Activated CD4-positive, alpha-beta memory T cell treated with anti-CD3 and anti-CD28 coated beads, Interleukin-2, amount 10 ng/mL, durations not matched to agents 7 days and 5 days (primary cell): ENCODE data around the gene LMO7. TPM values are rescaled to one million over a fixed set of nuclear protein-coding genes. Genes with fewer than 3 reads are reported as not detected.

Experiments used
- CTCF ChIA-PET: fragments of 350-600 bp; sonication (Branson Sonifier 250); formaldehyde crosslinking; loops from one replicate; lab custom pipeline; 2021; ENCODE audit warnings: antibody characterized with exemption, inconsistent platforms; lab: Charles Lee
- POLR2A ChIA-PET: fragments of 350-600 bp; sonication (Branson Sonifier 250); formaldehyde crosslinking; loops from one replicate; lab custom pipeline; 2021; ENCODE audit warnings: antibody characterized with exemption; lab: Charles Lee
- DNase-seq: peaks from one replicate; pipeline ENCODE4 v3.0.0-alpha.2; 2020
- H3K27ac Mint-ChIP-seq: one replicate; pipeline ENCODE4 v1.8.0; 2021; ENCODE audit warnings: mild to moderate bottlenecking, mixed read lengths
- H3K27me3 Mint-ChIP-seq: one replicate; pipeline ENCODE4 v1.8.0; 2021; ENCODE audit warnings: mixed read lengths
- H3K36me3 Mint-ChIP-seq: one replicate; pipeline ENCODE4 v1.8.0; 2021; ENCODE audit warnings: low read depth, mixed read lengths
- H3K4me1 Mint-ChIP-seq: one replicate; pipeline ENCODE4 v1.8.0; 2021; ENCODE audit warnings: mixed read lengths
- H3K4me3 Mint-ChIP-seq: one replicate; pipeline ENCODE4 v1.8.0; 2021; ENCODE audit warnings: mild to moderate bottlenecking, mixed read lengths
- H3K9me3 Mint-ChIP-seq: one replicate; pipeline ENCODE4 v1.8.0; 2021; ENCODE audit warnings: mixed read lengths
- total RNA-seq, 2 experiments: library from RNA; stranded (reverse); gene quantifications; one replicate each; pipeline ENCODE4 v1.2.3, GENCODE V29; 2021

Gene LMO7
- total RNA-seq, 2 experiments from 2014 or later: 11.4 to 12.9 TPM

GRCh38 chr13:75889427-75889826 lies 253.3 kb downstream of the LMO7 start:
- H3K9me3 Mint-ChIP-seq: no peaks in the 10 kb centered on the region
- no peaks in the 10 kb centered on the region for H3K4me1 Mint-ChIP-seq
- POLR2A ChIA-PET: no interaction called here
- no peak for DNase-seq
- H3K27me3 Mint-ChIP-seq: peaks cover 5% of the 10 kb centered on the region
- no peak overlapping the region for H3K27ac Mint-ChIP-seq
- no peak overlapping the region for H3K4me3 Mint-ChIP-seq
- H3K36me3 Mint-ChIP-seq: no peaks in the 10 kb centered on the region
- CTCF ChIA-PET: interaction anchor here (1.3 to 1.5 kb wide), 2 partner anchors 13 to 193 kb away, joined by 3 to 7 read pairs; no protein-coding TSS in a partner anchor

- no peaks in the 10 kb centered on the region for H3K4me1 Mint-ChIP-seq
- no peak overlapping the region for H3K4me3 Mint-ChIP-seq
- peaks cover 2% of the 10 kb centered on the region for H3K27me3 Mint-ChIP-seq
- H3K9me3 Mint-ChIP-seq: no peaks in the 10 kb centered on the region
- no peak for DNase-seq
- H3K27ac Mint-ChIP-seq: no peak overlapping the region
- ChIA-PET POLR2A (no interaction called here), CTCF (no interaction called here)
- no peaks in the 10 kb centered on the region for H3K36me3 Mint-ChIP-seq
Measured at GRCh38 chr13:75895168-75895567, 259.0 kb downstream of the LMO7 start.

DNA sequence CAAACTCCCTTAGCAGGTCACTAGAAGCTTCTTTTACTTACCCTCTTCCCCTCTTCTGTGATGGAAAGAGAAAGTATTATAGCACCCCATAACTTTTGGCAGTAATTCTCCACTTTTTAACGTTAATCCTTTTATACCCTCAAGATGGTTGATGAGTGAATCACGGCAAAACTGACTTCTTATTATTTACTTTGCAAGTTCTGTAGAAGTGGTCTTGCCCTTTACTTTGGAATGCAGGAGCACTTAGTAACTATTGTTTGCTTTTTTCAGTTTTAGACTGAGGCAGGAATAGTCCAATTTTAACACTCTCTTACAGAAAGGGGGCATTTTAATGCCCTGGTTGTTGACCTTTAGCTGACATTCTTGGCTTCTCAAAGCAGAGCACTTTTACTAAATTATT lies 260.1 kb downstream of the LMO7 start:
- Mint-ChIP-seq H3K36me3 (no peaks in the 10 kb centered on the region), H3K27me3 (peaks cover 2% of the 10 kb centered on the region), H3K4me1 (no peaks in the 10 kb centered on the region), H3K9me3 (no peaks in the 10 kb centered on the region), H3K27ac (no peak overlapping the region), H3K4me3 (no peak overlapping the region)
- ChIA-PET CTCF (no interaction called here), POLR2A (no interaction called here)
- no peak for DNase-seq

GRCh38 chr13:75897386-75897785 lies 261.3 kb downstream of the LMO7 start:
- H3K27ac Mint-ChIP-seq: no peak overlapping the region
- ChIA-PET POLR2A (no interaction called here), CTCF (no interaction called here)
- H3K9me3 Mint-ChIP-seq: no peaks in the 10 kb centered on the region
- H3K4me3 Mint-ChIP-seq: no peak overlapping the region
- DNase-seq: no peak
- no peaks in the 10 kb centered on the region for H3K36me3 Mint-ChIP-seq
- H3K4me1 Mint-ChIP-seq: no peaks in the 10 kb centered on the region
- peaks cover 2% of the 10 kb centered on the region for H3K27me3 Mint-ChIP-seq

GRCh38 chr13:75901501-75901900 lies 265.4 kb downstream of the LMO7 start:
- Mint-ChIP-seq H3K27ac (no peak overlapping the region), H3K27me3 (peaks cover 6% of the 10 kb centered on the region), H3K9me3 (no peaks in the 10 kb centered on the region), H3K4me1 (no peaks in the 10 kb centered on the region), H3K4me3 (no peak overlapping the region), H3K36me3 (no peaks in the 10 kb centered on the region)
- POLR2A ChIA-PET: no interaction called here
- no peak for DNase-seq
- CTCF ChIA-PET: no interaction called here

DNA sequence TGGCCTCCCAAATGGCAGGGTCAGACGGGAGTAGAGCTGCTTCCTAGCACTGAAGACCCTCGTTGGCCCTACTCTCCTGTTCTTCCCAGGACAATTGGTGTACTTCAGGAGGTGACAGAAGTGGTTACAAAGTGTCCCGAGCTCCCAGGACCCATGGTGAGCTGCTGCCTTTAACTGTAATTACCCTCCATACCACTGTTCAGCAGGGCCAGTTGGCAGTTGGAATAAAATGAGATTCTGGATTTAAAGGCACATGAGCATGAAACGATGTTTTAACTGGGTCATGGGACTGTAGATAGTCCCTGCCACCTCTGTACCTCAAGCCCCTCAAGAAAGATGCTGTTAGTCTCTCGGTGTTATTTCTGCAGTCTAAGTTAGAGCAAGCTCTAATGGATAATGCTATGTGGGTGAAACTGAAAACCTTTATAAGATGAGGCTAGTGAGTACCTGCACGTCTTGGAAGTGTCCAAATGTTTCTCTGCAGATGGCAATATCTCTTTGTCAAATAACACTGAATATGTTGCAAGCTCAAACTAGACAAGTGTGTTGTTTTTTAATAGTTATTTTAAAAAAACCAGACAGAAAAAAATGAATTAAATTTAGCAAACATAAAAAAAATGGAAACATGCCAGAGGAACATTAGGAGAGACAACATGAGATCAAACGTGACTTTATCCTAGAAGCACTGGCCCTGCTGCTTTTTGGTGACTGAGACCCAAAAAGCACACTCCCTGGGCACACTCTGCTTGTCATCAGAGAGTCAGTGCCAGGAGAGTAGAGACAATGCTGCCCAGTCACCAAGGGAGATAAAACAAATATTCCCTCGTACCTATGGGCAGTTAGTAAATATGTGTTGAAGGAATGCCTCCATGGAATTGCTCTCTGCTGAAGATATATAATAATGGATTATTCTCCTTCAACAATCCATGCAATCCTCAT lies 266.3 kb downstream of the LMO7 start:
- Mint-ChIP-seq H3K36me3 (no peaks in the 10 kb centered on the region), H3K9me3 (no peaks in the 10 kb centered on the region), H3K4me3 (no peak overlapping the region), H3K27me3 (peaks cover 7% of the 10 kb centered on the region), H3K27ac (no peak overlapping the region), H3K4me1 (no peaks in the 10 kb centered on the region)
- no peak for DNase-seq
- ChIA-PET POLR2A (no interaction called here), CTCF (no interaction called here)

DNA sequence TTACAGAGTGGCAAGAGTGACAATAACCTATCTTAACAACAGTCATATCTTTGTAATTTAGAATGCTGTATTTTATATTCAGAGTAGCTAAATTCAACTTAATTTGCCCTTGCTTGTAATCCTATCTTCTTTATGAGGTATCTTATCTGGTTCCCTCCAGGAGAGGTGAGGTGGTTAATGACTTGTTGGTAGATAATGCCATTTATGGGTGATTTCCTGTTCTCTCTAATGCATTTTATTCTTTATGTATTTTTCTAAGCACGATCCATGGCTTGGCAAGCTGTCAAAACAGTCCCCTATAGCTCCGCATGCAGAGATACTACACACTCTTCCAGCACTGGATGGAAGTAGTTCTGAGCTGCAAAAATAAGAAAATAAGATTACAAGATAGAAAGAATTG lies 267.9 kb downstream of the LMO7 start:
- Mint-ChIP-seq H3K36me3 (no peaks in the 10 kb centered on the region), H3K9me3 (no peaks in the 10 kb centered on the region), H3K4me1 (no peaks in the 10 kb centered on the region), H3K27ac (no peak overlapping the region), H3K4me3 (no peak overlapping the region), H3K27me3 (peaks cover 7% of the 10 kb centered on the region)
- ChIA-PET POLR2A (no interaction called here), CTCF (no interaction called here)
- DNase-seq: no peak

GRCh38 chr13:75906315-75906714 lies 270.2 kb downstream of the LMO7 start:
- Mint-ChIP-seq H3K27ac (no peak overlapping the region), H3K4me1 (no peaks in the 10 kb centered on the region), H3K27me3 (peaks cover 7% of the 10 kb centered on the region), H3K36me3 (no peaks in the 10 kb centered on the region), H3K9me3 (no peaks in the 10 kb centered on the region), H3K4me3 (no peak overlapping the region)
- ChIA-PET CTCF (no interaction called here), POLR2A (no interaction called here)
- DNase-seq: no peak

- no peak overlapping the region for H3K4me3 Mint-ChIP-seq
- no peaks in the 10 kb centered on the region for H3K36me3 Mint-ChIP-seq
- H3K4me1 Mint-ChIP-seq: no peaks in the 10 kb centered on the region
- no peaks in the 10 kb centered on the region for H3K9me3 Mint-ChIP-seq
- CTCF ChIA-PET: no interaction called here
- DNase-seq: no peak
- H3K27me3 Mint-ChIP-seq: peaks cover 7% of the 10 kb centered on the region
- POLR2A ChIA-PET: no interaction called here
- no peak overlapping the region for H3K27ac Mint-ChIP-seq
Measured at GRCh38 chr13:75907044-75907443, 270.9 kb downstream of the LMO7 start.

GRCh38 chr13:75908141-75908540 lies 272.0 kb downstream of the LMO7 start:
- no peak overlapping the region for H3K4me3 Mint-ChIP-seq
- no peaks in the 10 kb centered on the region for H3K4me1 Mint-ChIP-seq
- H3K9me3 Mint-ChIP-seq: no peaks in the 10 kb centered on the region
- no peak for DNase-seq
- peaks cover 7% of the 10 kb centered on the region for H3K27me3 Mint-ChIP-seq
- ChIA-PET CTCF (no interaction called here), POLR2A (no interaction called here)
- no peak overlapping the region for H3K27ac Mint-ChIP-seq
- no peaks in the 10 kb centered on the region for H3K36me3 Mint-ChIP-seq

Other genes starting within 250 kb of the LMO7 start
- 10 to 100 TPM in 1 of 2 experiments, 1 to 10 TPM in 1; 8.0 to 10.1 TPM for gene TBC1D4, start 154.2 kb upstream of the LMO7 start, total RNA-seq
- 100 to 1,000 TPM; 128 TPM for gene COMMD6, start 98.5 kb upstream of the LMO7 start, total RNA-seq
- gene UCHL3, start 86.5 kb upstream of the LMO7 start, total RNA-seq: 10 to 100 TPM; 30.0 to 32.6 TPM